Measurements from ENCODE around the gene POLR1C.

- TF ChIP-seq, protein P1, sequence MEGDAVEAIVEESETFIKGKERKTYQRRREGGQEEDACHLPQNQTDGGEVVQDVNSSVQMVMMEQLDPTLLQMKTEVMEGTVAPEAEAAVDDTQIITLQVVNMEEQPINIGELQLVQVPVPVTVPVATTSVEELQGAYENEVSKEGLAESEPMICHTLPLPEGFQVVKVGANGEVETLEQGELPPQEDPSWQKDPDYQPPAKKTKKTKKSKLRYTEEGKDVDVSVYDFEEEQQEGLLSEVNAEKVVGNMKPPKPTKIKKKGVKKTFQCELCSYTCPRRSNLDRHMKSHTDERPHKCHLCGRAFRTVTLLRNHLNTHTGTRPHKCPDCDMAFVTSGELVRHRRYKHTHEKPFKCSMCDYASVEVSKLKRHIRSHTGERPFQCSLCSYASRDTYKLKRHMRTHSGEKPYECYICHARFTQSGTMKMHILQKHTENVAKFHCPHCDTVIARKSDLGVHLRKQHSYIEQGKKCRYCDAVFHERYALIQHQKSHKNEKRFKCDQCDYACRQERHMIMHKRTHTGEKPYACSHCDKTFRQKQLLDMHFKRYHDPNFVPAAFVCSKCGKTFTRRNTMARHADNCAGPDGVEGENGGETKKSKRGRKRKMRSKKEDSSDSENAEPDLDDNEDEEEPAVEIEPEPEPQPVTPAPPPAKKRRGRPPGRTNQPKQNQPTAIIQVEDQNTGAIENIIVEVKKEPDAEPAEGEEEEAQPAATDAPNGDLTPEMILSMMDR (IDR thresholded peaks at IDR 0.05), result no peak
- TF ChIP-seq POLR2AphosphoS5 (IDR thresholded peaks at IDR 0.05; ENCODE audit: insufficient read depth in 1 of 2, low read depth in 1 of 2) (no peak), POLR2A (IDR thresholded peaks at IDR 0.05) (no peak)
Measured at GRCh38 chr6:43509142-43509983, 7.5 kb upstream of the POLR1C start.
